Stimulated activated CD4-positive, alpha-beta T cell treated with anti-CD3 and anti-CD28 coated beads, Interleukin-12 subunit alpha, Interleukin-12 subunit beta, amount 100 ng/mL, for 24 hours (primary cell): ENCODE results near the gene PLCB1.

Experiments
- DNase-seq, 2 experiments: peaks; one replicate each; pipeline ENCODE4 v3.0.0-alpha.2; 2020; ENCODE audit warnings: low read depth in 2 of 2

Gene PLCB1

DNA sequence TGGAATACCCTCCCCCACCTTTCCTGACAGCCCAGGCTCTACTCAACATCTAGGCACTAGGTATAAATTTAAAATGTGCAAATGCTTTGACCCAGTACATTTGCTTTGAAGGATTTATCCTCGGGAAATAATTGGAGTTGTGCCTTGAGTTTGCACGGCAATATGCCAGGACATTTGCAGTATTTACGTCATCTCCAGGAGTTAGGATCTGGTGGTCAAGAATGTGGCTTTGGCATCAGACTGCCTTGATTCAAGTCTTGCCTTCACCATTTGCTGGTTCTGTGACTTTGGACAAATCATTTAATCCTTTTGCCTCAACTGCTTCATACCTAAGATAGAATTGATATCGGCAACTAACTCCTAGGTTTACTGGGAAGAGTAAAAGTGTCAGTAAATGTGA lies 169.6 kb downstream of the PLCB1 start:
- DNase-seq: no peak

DNA sequence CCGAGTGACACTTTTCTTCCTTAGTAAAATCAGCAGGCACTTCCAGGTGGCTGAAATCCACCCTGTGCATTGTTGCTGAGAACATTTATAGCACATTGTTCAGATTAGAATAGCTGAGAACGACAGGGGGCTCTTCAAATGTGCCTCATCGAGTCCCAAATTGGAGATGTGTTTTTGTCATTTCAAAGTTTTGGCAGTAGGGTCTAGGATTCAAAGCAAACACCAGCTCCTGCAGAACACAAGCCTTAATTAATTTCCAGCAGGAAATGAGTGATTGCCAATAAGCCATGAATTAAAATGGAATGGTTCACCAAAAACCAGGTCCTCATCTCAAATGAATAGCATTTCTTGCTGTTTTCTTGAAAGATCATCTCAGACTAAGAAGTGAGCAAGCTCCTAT lies 171.6 kb downstream of the PLCB1 start:
- no peak for DNase-seq

DNA sequence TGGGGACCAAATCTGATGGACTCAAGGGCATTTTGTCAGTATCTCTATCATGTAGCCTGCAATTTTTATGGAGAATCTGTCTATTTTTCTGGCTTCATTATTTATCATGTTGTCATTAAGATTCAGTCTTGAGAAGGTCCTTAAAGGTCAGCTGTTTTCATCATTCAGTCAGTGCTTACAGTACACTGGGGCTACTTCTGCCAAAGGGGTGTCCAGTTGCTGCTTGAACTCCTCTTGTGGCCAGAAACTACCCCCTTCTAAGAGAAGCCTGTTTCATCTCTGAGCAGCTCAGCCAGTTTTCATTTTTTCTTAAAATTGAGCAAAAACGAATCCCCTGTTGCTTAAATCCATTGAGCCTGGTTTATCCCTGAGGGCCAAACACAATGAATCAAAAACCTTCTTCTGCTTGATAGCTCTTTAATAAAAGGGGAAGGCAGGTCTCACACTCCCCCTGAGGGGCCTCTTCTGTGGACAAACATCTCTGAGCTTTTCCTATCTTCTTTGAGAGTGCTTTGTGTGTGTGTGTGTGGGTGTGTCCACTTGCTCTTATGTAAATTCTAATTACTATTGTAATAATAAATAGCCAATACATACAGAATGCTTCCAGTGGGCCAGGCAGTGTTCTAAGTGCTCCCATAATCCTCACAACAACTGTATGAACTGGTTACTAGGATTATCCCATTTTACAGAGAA lies 172.2 kb downstream of the PLCB1 start:
- no peak for DNase-seq

DNA sequence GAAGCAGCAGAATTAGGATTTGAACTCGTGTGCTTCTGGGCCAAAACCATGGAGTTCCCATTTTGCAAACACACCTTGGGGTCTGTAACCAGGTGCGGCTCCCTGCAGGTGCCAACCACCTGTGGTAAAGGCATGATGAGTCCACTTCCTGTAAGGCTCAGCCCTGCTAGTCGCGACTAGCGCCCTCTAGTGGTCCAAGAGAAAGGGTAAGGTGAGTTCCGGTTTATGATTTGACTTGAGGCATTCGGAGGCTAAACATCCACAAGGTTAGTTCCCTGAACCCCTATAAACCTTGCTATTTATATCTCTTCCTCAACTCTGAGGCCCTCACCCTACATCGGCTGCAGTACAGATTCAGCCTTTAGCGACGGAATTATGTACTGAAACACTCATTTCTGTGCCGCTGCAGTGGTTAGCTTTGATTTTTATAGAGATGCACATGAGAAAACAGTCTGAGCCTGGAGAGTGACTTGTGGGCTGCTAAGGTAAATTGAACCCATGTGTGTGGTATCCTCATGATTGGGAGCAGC lies 173.4 kb downstream of the PLCB1 start:
- DNase-seq: peak; percentile 26 to 44

DNA sequence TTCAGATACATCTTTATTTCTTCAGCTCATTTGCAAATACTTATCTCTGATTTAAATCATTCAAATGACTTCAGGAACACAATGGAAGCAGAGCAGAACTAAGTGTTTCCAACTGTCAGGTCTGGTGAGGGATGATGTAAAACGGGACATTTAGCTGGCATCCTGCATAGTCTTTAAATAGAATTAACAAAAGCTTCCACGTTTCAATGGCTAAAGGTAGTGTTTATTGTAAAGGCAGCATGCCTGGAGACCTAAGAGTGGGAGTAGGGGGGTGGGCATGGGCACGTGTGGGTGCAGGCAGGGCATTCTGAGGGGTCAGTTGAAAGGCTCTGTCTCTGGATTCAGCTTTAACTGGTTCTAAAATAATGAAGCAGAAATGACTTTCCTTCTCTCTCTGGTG lies 174.9 kb downstream of the PLCB1 start:
- DNase-seq: no peak

DNA sequence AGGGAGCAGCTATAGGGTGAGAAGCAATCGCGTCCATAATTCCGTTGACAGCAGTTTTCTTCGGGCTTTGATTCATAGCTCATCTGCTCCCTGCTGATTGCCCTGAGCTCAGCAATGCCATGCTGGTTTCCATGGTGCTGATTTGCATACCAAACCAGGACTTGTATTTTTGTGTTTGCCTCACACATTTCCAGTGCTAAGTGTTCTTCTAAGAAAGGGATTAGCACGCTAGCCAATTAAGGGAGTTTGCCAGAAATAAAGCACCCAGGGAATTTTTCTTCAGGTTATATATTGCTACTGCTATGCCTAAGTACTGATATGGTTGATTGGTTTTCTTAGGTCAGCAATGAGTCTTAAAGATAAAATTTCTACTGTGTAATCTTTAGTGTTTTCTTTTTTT lies 177.6 kb downstream of the PLCB1 start:
- no peak for DNase-seq

DNA sequence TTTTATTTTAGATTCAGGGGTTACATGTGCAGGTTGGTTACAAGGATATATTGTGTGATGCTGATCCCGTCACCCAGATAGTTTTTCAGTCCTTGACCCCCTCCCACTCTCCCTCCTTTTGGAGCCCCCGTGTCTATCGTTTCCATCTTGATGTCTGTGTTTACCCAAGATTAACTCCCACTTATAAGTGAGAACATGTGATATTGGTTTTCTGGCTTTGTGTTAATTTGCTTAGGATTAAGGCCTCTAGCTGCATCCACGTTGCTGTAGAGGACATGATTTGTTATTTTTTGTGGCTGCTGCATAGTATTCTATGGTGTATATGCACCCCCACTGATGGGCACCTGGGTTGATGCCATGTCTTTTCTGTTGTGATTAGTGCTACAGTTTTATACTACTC lies 178.6 kb downstream of the PLCB1 start:
- no peak for DNase-seq

DNA sequence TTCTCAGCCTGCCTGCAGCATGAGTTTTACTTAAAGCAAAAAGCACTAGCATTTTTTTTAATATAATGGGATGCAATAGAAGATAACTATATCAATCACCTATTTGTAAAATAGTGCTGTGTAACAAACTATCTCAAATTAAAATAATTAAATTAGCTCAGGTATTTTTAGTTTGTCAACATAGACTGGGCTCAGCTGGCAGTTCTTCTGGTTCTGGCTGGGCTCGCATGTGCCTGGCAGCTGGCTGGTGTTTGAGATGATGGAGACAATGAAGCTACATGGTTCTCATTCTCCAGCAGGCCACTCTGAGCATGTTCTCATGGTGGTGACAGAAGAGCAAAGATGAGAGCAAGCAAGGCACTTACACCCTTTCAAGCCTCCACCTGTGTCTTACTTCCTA lies 181.0 kb downstream of the PLCB1 start:
- DNase-seq: no peak

DNA sequence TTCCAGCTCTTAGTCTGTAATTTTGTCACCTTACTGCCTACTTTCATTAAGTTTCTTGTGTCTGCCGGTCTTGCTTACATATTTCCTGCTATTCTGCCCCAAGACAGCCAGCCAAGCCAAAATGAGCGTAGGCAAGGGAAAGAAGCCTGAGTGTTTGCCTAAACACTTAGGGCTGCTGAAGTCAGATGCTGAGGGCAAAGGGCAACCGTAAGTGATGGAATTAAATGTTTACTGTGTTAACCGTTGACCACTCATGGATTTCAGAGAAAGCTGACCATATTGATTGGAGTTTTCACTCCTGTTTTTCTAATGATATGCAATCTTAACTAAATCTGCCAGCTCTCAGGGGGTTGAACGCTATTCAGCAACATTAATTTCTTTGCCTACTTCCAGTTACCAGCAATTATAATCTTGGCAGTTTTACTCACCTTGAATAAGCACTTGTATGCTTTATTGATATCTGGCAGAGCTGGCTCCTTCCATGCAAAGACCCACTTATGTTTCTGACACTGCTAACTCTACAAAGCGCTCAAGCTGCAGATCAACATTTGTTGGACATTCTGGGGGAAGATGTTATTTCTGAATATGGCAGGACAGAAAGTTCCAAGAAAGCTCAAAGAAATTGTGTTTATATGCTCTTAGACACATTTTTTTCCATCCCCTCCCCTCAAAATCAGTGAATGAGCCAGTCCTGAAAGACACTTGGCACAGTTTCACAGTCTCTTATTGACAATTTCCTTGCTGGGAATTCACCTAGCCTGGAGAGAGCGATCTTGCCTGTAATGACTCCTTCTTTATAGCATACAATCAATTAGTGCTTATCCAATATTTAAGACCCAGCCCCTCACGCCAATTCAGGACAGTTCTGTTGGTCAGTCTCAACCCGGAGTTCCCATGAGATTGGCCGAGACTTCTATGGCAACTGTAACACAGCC lies 183.8 kb downstream of the PLCB1 start:
- DNase-seq: no peak

DNA sequence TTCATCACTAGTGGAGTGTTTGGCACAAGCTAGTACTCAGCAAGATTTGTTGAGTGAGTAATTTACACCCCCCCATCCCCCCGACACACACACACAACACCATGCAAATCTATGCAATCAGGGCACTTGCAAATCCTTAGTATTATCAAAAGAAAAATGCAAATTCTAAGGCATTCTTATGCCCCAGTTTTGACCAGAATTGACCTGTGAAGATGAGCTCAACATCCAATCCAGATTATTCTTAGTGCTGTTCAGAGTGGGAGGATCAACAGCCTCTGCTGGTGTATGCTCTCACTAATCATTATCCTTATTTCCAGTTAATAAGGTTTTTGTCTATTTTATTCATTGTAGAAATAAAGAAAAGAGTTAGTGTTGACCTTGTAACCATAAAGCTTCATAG lies 185.4 kb downstream of the PLCB1 start:
- no peak for DNase-seq

DNA sequence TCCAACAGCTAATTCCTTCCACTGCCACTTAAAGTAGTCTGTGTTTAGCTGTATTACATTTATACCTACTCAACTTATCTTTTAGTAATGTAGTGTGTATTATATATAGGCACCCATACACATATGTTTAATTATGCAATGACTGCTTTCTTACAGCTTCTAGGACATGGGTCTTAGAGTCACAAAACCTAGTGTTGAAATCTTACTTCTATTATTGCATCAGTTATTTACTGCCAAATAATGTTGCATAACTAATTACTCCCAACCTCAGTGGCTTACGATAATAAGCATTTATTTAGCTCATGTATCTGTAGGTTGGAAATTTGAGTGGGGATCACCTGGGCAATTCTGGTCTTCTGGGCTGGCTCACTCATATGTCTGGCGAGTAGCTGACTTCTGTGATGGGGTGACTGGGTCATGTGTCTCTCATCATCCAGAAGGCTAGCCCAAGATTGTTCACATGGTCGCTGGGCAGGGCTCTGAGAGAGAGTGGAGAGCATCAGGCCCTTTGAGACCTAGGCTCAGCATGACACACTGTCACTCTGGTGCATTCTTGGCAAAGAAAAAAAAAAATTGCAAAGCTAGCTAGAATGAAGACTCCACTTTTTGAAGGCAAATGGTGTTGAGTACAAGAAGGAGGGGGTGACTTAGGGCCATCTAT lies 187.0 kb downstream of the PLCB1 start:
- DNase-seq: no peak

DNA sequence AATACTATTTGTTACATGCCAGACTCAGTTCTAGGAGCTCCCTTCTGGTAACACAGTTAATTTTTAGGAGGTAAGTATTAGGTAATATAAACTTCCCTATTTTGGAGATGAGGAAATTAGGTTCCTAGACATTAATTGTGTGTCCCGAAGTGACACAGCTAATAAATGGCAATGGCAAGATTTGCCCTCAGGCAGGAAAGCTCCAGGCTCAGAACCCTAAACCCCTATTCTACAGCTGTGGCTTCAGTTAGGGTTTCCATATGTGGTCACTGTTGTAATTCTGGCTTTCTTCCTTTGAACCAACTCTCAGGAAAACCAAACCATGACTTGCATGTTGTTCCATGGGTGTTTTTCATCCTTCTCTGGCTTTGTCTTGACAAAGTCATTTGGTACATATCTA lies 188.2 kb downstream of the PLCB1 start:
- no peak for DNase-seq

DNA sequence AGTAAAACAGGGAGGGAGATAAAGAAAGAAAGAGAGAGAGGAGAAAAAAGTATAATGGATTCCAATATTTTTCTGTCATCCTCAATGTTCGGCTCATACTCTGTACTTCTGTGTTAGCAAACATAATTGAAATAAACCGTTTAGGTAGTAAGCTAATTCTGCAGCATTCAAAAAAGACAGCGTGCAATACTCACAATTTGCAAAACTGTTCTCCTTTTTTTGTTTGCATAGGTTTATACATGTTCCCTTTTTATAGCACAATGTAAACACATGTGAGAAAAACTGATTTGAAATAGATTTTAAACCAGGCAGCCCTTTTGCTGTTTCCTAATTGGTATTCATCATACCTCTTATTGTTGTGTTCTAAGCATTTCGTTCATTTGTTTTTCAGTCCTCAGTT lies 188.9 kb downstream of the PLCB1 start:
- no peak for DNase-seq

DNA sequence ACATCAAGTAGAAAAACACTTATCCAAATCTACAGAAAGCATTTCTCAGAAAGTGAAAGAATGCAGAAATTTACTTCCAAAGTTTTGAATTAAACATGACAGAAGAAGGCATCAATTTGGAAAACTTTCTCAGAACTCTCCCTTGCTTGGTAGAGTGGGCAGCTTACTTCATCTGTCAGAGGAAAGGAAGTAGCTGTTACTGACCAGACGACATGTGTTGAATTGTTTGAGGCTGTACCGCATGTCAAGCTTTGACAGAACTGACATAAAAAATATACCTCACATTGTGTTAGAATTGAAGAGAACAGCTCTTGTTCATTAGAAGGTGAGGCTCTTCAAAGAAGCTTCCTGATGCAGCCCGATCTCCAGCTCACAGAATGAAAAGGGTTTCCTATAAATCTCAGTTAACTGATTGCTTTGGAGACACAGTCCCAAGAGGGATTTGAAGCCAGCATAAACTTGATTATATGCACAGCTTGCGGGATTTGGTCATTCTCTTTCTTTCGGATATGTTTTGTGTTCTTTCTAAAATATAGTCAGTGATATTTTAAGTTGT lies 190.7 kb downstream of the PLCB1 start:
- no peak for DNase-seq

DNA sequence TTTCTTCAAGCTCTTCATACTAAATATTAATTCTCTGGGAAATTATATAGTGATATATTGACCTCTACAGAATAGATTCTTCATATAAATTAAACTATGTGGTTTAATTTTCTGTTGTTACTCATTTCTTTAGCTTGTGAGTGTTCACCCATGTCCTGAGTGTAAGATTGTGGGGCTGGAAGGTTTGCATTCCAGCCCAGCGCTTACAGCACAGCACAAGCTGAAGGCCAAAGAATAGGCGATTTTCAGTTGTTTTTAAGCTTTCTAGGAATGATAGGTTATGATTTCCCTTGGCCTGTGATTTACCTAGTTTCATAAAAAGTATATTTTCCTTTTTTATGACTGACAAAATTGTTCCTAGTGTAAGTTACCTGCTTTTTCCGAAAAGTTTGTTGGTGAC lies 194.1 kb downstream of the PLCB1 start:
- no peak for DNase-seq

DNA sequence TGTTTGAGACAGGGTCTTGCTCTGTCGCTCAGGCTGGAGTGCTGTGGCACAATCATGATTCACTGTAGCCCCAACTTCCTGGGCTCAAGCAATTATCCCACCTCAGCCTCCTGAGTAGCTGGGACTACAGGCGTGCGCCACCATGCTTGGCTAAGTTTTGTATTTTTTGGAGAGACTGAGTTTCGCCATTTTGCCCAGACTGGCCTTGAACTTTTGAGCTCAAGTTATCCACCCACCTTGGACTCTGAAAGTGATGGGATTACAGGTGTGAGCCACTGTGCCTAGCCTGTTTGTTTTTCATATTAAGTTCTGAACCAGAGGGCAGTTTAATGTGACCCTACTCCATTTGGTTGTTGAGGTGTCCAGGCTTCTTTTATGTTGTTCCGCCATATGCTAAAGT lies 194.8 kb downstream of the PLCB1 start:
- DNase-seq: no peak

DNA sequence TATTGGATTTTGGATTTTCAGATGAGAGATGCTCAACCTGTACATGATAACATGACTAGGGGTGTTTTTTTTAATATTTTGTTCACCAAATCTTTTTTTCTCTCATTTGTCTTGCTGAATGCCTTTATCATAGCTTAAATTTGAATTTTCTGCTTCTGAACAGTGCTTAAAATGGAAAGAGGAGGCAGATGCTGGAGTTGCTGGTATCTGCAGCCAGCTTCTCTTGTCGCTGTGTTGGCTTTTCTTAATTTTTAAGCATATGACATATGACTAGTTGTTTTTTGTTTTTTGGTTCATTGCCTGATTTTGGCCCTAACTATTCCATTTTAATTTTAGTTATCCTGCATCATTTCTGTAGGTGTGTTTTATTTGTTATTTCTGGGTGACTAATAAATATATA lies 196.1 kb downstream of the PLCB1 start:
- DNase-seq: no peak

DNA sequence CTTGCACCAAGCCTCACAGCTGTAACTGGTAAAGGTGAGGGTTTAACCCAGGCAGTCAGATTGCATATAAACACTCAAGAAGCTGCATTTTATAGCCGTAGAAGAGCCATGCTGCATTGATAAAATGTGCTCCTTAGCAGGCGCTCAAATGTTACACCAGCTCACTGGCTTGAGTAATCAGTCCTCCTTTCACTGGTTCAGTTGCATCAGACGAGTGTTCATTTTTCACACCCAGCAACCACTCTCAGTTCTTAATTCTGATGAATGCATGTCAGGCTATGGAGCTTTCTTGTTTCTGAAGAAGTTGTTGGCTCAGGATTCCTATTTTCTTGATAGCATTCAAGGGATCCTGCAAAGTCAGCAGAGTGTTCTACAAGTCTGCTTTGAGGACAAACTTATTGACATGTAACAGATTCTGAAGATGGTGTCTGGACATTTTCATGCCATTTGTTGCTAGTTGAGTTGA lies 198.3 kb downstream of the PLCB1 start:
- DNase-seq: no peak

DNA sequence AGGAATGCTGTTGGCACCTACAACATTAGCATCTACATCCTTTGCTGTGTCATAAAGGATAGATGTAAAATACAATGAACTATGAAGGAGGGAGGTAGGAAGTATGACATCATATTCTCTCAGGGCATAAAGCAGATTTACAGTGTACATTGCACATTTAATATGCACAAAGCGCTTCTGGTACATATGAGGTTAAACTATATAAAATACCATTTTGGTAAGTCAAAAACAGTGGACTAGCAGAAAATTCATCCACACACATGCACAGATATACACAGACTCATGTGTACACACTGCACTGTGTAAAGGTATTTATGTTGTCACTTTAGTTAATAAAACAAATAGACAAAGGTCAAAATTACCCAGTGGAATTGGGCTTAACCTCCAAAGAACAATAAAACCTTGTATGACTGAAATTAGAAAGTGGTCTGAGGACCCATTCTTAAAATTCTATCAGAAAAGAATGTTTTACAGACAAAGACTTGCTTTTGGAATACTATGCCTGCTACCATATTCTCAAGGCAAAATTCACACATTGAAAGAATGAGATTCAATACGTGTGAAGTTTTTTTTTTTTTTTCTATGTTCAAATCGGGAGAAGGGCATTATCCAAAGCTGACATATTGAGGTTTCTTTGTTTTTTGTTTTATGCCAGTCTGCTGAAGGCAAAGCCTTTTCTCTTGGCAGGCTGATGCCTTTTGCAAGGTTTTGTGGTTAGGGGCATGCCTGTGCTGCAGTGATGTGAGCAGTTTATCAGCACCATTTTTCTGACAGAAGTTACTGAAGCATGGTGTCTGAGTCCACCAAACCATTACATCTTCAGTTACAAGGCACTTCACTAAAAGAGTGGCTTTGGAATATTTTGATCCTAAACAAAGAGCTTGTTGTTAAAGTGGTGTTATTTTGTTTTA lies 199.0 kb downstream of the PLCB1 start:
- no peak for DNase-seq

DNA sequence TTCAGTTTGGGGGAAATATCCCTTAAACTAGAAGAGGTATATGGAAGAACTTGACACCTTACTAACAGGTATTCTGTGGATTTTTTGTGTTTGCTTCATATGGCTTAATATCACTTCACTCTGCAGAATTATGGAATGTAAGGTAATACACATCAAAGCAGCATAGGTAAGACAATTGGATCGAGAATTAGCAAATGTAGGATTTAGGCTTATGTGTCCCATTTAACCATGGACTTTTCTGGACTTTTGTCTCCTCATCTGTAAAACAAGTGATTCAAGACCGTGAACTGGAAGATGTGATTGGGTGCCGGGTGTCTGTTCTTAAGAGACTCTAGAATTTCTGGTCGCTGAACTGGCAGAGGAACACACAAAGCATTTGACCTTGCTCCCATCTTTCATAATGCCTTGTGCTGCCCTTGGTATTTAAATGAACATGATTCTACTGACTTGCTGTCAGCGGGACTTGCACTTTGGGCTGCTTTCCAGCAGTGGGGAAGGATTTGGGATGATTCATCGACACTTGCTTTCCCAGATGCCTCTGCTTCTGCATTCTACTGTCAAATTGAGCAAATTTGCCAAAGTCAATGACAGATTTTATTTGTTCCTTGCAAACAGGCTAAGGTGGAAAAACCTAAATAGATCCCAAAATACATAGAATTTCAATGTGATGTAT lies 199.8 kb downstream of the PLCB1 start:
- no peak for DNase-seq
